GM20431 (cell line): Measurements from ENCODE around the gene TGFBR3.

Source experiments
- in situ Hi-C: fragments of 300-500 bp; cut with MseI, MboI; formaldehyde crosslinking; loops from one replicate; pipeline ENCODE4 v1.15.0; 2020; ENCODE audit warnings: low sequenced_read_pairs; ENCODE audit not compliant: unreplicated experiment

TGFBR3 gene

GRCh38 chr1:91789273-91789997 lies 96.5 kb downstream of the TGFBR3 start:
- in situ Hi-C loops, result no loop called here

DNA sequence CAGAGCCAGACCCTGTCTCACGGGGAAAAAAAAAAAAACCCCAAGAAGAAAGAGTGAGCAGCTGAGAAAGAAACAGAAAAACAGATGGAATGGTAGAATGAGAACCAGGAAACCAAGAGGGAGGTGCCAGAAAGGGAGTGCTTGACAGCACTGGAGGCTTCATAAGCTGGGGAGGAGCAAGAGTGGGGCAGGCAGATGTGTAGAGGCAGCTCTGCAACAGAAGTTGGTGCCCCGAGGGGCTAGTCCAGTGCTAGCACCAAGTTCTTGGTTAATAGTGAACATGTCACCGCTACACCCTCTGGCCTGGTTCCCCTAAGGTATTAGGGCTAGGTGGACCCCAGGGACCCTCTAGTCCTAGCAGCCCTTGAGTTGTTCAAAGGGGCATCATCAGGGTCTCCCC lies 98.0 kb downstream of the TGFBR3 start:
- in situ Hi-C loops, result no loop called here

GRCh38 chr1:91784616-91785015 lies 101.3 kb downstream of the TGFBR3 start:
- in situ Hi-C loops, result no loop called here

DNA sequence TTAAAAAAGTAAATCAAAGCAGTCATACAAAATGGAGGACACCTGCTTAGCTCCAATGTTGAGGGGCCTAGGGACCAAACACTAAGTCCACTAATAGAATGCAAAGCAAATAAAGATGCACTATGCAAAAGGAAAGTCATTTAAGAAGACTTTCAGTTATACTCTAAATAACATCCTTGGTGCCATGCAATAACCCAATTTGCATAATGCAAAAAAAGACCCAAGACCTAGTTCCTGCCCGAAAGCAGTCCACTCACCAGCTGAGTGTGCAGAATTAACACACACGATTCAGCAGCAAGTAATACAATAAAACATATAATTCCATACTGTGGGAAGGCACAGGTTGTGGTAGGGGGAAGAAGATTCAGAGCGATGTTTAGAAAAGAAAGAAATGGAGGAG lies 101.8 kb downstream of the TGFBR3 start:
- in situ Hi-C loops, result no loop called here

DNA sequence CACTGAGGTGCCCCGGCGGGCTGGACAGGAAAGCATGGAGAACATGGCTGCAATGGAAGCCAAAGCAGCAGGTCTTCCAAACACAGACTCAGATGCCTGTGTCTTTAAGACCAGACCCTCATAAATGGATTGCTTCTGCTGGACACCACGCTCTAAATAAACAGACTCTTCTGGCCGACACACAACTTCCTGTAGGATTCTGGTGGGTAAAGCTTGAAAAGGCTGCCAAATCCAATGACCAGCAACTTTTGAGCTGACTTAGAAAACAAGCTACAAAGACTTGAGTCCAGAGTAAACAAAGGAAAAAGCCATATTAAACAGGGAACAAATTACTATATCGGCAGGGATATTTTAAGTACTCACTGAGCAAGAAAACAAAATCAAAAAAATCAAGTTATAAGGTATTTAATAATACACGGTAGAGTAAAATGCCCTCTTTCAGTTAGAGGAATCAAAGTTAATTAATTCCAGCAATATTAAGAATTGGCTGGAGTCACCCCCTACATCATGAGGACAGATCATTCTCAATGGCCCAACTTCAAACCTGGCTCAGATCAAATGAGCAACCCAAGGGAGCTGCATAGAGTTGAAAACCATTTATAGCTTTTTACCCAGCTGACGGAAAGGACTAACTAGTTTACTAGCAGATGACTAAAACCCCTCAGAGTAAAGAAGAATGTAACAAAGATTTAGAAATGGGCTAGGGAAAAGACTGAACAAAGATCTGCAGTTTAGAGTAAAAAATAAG lies 102.4 kb downstream of the TGFBR3 start:
- in situ Hi-C loops, result no loop called here

DNA sequence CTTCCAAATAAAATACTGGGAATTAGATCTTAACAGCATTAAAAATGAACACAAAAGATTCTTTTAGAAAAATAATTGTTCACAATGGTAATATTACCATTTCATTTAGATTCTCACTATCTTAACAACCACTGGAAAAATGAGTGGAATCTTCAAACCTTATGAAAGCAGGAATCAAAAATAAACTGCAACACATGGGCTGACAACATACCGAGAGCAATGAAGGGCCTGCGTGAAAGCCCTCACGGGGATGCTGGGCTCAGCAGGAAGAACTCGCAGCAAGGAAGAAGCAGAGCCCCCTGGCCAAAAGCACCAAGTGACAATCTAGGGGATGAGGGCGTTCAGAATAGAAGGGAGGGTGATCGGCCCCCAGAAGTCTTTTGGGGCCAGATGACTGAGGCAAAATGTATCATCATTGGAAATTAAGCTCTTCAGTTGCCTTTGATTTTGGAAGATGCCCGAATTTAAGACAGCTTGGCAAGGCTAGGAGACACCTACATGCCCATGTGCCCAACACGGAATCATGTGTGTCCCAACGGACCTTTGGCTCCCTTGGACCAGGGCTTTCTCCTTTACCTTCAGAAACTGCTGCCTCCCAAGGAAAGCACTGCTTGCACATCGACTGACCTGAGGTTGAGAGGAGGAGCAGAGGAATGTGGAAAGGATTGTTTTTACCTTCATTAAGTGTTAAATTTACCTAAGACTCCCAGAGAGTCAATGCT lies 103.9 kb downstream of the TGFBR3 start:
- in situ Hi-C loops, result no loop called here

DNA sequence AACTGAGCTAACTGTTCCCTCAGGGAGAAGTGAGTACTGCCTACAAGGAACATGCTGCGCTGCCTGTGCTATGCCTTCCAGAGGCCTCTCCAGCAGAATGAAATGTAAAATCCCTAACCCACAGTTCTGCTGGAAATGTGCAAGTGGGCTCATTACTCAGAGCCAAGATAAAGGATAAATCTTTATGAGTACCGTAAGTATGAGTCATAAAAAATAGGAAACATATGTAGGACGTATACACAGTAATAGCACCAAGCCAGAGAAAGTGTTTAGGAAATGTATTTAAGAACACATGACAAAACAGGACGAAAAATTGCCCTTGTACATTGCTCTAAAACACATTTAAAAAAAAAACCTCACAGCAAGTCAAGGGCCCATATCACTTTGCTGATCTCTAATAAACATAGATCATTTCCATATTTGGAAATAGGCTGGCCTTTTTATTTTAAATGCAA lies 104.6 kb downstream of the TGFBR3 start:
- in situ Hi-C loops, result no loop called here

DNA sequence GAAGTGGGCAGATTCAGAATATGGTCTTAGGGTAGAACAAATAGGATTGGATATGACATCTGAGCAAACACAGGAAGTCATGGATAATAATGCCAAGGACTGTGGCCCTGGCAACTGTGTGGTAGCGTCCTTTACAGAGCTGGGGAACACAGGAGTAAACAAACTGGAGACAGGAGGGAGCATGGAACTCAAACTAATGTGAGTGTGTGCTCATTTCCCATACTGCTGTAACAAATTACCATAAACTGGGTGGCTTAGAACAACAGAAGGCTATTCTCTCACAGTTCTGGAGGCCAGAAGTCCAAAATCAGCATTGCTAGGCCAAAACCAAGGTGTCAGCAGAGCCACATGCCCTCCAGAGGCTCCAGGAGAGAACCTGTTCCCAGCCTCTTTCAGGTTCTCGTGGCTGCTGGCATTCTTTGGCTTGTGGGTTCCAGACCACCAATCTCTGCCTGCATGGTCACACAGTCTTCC lies 106.4 kb downstream of the TGFBR3 start:
- in situ Hi-C loops, result no loop called here

DNA sequence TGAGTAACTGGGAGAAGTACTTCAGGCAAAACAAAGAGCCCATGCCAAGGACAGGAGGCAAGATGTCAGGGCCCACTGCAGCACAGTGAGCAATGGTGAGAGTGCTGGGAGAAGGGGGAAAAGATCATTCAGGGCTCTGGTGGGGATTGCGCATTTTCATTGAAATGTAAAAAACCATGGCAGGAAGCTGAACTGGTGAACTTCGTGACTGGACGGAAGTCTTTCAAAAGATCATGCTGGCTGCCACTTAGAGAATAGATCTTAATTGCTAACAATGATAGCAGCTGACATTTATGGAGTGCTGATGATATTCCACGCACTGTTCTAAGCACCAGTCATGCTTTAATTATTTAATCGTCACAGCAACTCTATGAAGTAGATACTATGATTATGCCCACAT lies 107.0 kb downstream of the TGFBR3 start:
- in situ Hi-C loops, result no loop called here

GRCh38 chr1:91777630-91778300 lies 108.2 kb downstream of the TGFBR3 start:
- in situ Hi-C loops, result no loop called here

DNA sequence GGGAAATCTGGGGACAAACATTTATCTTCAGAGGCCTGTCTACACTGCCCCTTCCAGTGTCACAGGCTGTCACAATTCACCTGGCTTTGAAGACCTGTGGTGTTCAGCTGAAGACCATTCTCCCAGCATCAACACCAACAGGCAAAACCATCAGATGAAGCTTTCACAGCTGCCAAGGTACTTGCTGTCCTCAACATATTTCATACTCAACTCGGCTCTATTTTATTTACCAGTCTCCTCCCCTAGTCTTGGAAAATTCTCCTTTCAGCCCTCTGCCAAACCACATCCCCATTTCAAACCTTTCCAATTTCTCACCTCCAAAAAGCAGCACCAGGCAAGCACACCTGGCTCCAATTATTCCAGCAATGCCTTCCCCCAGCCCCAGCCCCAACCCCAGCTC lies 108.8 kb downstream of the TGFBR3 start:
- in situ Hi-C loops, result no loop called here

DNA sequence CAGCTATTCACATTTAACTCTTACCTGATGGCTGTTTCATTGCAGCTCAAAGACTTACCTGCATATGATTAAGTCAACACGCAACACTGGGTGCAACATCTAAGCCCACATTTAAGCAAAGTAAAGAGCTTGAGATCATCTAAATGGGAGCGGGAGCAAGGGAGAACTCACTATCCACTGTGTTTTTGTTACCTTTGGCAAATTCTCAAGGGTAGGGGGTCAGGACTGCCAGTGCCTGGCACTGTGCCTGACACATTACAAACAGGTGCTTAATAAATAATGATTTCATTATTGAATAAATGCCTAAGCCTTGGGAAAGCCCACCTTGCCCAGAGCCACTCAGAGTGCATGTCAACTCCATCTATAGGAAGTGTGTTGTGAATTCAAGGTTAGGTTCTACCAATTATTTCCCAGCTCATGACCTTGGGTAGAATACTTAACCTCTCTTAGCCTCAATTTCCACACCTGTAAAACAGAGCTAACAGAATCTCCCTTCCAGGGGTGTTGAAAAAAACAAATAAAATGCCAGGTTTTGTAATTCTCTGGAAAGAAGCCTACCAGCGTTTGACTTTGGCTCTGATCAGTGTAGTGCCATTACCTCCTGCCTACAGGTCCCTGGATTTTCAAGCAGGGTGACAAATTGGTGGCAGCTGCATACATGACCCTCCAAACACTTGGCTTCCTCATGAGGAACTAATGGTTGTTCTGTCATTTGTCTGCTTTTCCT lies 109.7 kb downstream of the TGFBR3 start:
- in situ Hi-C loops, result no loop called here

- in situ Hi-C loops, result no loop called here
Measured at GRCh38 chr1:91775227-91775626, 110.7 kb downstream of the TGFBR3 start.

- in situ Hi-C loops, result no loop called here
Measured at GRCh38 chr1:91774520-91775203, 111.3 kb downstream of the TGFBR3 start.

DNA sequence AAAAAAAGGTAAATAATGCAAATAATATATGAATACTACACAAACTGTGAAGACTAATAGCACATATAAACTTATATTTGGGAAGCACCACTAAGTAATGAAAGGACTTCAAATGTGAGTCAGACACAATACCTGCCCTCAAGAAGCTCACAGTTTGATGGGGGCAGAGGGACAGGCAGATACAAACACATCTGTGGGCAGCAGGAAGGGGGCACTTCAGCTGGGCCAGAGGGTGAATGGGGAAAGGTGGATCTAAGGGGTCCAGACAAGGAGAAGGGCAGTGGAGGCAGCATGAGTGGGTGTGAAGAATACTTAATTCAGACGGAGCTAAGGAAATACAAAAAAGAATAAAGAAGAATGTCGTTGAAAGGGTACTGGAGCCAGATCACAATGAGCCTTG lies 114.2 kb downstream of the TGFBR3 start:
- in situ Hi-C loops, result no loop called here

- in situ Hi-C loops, result no loop called here
Measured at GRCh38 chr1:91770667-91771268, 115.2 kb downstream of the TGFBR3 start.

GRCh38 chr1:91769742-91770141 lies 116.2 kb downstream of the TGFBR3 start:
- in situ Hi-C loops, result no loop called here

GRCh38 chr1:91768786-91769725 lies 116.9 kb downstream of the TGFBR3 start:
- in situ Hi-C loops, result no loop called here
